ENCODE measurements around the gene PTPN3.
A peak's percentile ranks its signal among the peaks of the same experiment; 100 is the strongest.

DNA sequence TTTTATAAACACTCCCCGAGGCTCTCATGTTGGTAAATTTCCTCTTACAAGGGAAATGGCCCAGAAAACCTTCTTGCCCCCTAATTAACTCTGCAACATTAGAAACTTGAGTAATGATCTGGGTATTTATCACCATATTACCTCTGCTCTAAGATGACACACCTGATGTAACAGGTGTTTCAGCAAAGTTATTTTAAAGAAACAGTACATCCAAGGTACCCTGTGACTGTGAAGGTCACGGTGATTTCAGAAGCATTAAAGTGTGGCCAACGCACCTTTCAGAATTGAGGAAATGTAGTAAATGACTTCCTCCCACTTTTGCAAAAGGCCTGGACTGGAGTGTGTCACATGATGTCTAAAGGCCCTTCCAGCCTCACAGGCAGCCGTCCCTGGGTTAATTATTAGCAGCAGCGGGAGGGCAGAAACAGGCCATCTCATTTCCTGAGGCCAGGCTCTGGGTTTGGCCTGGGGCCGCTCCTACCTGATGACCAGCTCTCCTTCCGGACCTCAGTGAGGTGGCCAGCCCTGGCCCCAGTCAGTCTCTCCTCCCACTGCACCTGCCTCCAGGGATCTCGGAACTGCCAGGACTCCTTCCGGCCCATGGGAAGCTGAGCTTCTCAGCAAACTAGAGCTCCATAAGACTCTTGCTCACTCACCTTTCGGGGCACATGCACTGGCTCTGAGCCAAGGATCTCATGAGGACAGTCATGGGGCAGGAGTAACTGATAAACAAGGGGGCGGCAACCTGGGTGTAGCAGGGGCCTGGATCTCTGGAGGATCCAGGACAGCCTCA is 20.7 kb downstream of the PTPN3 start:
- TF ChIP-seq POLR2A (IDR thresholded peaks at IDR 0.05; ENCODE audit: borderline replicate concordance, extremely low read depth, insufficient read depth, insufficient read length) (no peak), YY1 (IDR thresholded peaks at IDR 0.05; ENCODE audit: extremely low read depth, insufficient replicate concordance, low read depth, low read length) (peak; percentile 31), SIN3A (IDR thresholded peaks at IDR 0.05; ENCODE audit: low read depth) (0 out of 2 replicates have a peak, but pooled peaks have one; percentile 65)
- TF ChIP-seq, protein P1, sequence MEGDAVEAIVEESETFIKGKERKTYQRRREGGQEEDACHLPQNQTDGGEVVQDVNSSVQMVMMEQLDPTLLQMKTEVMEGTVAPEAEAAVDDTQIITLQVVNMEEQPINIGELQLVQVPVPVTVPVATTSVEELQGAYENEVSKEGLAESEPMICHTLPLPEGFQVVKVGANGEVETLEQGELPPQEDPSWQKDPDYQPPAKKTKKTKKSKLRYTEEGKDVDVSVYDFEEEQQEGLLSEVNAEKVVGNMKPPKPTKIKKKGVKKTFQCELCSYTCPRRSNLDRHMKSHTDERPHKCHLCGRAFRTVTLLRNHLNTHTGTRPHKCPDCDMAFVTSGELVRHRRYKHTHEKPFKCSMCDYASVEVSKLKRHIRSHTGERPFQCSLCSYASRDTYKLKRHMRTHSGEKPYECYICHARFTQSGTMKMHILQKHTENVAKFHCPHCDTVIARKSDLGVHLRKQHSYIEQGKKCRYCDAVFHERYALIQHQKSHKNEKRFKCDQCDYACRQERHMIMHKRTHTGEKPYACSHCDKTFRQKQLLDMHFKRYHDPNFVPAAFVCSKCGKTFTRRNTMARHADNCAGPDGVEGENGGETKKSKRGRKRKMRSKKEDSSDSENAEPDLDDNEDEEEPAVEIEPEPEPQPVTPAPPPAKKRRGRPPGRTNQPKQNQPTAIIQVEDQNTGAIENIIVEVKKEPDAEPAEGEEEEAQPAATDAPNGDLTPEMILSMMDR (IDR thresholded peaks at IDR 0.05 in 2 of 3, conservative IDR thresholded peaks at IDR 0.05 in 1 of 3; ENCODE audit: borderline replicate concordance in 1 of 3, insufficient read depth in 1 of 3, low read depth in 2 of 3, low read length in 2 of 3) = no peak

All from HCT116 (cell line).